HG02571 (cell line): Measurements from ENCODE around the gene CNTNAP1.

ENCODE experiments used
- ATAC-seq: cut with Tn5 transposase; IDR thresholded peaks from one replicate; pipeline ENCODE4 v1.9.1; 2021; ENCODE audit warnings: mild to moderate bottlenecking, moderate library complexity; ENCODE audit not compliant: unreplicated experiment

CNTNAP1 gene

DNA sequence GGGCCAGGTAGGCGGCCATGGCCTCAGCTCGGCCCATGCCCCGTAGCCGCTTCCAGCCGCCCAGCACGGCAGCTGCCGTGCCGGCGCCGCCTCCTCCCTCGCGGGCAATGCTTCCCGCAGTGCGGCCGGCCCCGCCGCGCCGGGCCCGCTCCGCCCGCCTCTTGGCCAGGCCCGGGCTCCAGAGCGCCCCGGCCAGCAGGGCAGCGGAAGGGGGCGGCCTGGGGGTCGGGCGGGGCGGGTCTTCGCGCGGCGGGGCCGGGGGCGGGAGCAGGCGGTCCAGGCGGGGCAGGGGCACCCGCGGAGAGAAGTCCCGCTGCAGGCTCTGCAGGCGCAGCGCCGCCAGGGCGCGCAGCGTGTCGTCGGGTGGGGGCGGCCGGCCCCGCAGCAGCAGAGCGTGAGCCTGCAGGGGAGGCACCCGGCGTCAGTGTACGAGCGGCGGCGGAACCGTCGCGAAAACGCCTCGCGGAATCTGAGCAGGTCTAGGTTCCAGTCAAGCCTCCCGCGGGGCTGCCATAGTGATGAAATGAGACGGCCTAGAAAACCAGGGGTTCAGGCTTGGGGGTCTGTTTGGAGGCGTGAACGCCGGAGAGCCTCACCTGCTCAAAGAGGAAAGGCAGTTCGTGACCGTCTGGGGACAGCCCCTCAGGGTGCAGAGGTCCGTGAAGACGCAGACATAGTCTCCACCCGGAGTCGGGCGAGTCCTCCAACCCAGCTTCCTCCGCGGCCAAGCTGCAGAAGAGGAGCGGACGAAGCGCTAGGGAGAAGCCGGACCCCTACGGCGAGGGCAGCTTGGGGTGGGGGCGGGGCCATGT, 12.1 kb upstream of the CNTNAP1 start:
- ATAC-seq: no peak

DNA sequence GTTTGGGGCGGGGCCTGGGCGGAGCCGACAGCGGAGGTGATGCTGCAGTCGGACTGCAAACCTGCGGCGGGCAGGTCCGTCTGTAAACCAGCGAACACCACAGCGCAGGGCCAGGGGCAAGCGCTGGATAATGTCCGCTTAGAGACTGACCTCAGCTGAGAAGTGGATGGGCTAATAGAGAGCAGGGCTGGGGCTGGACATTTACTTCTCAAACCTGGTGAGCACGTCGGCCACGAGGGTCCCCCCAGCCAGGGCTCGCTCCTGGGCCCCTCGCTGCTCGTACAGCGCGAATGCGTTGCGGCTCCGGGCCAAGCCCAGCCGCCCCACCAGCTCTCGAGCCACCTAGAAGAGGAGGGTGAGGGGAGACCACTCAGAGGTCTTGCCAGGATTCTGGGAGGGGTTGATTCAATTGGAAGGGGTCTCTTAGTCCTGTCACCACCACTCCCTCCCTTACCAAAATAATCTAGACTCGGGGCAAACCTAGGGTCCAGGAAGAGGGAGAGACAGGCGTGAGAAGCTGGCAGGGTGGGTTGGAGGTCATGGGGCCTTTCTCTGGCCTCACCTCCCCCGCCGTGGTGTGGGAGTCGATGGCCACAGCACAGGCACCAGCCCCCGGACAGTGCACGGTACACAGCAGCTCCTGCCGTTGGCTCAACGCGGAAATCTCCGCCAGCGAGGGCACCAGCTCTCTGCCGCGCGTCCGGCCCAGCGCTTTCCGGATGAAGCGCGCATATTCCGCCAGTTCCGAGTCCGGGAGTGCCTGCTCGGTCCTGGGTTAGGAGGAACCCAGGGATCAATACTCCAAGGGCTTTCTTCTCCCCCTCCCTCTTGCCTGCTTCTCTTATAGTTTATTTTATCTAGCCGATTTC, 11.3 kb upstream of the CNTNAP1 start:
- ATAC-seq: no peak

DNA sequence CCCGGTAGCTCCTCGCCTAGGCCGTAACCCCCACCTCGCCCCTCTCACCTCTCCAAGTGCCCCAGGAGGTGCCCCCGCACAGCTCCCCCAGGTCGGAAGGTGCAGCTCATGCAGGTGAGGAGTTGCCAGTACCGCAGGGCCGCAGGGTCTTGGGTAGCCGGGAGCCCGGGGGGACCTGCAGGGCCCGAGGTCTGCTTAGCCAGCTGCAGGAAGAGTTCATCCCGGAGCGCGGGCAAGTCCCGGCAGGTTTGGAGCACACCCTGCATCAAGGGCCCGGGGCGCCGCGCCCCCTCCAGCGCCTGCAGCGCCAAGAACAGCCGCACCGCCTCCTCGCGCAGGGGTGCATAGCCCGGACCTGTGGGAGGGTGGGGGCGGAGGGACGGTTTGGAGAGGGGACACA, 10.3 kb upstream of the CNTNAP1 start:
- no peak for ATAC-seq

GRCh38 chr17:42673266-42673884, 9.0 kb upstream of the CNTNAP1 start:
- no peak for ATAC-seq

DNA sequence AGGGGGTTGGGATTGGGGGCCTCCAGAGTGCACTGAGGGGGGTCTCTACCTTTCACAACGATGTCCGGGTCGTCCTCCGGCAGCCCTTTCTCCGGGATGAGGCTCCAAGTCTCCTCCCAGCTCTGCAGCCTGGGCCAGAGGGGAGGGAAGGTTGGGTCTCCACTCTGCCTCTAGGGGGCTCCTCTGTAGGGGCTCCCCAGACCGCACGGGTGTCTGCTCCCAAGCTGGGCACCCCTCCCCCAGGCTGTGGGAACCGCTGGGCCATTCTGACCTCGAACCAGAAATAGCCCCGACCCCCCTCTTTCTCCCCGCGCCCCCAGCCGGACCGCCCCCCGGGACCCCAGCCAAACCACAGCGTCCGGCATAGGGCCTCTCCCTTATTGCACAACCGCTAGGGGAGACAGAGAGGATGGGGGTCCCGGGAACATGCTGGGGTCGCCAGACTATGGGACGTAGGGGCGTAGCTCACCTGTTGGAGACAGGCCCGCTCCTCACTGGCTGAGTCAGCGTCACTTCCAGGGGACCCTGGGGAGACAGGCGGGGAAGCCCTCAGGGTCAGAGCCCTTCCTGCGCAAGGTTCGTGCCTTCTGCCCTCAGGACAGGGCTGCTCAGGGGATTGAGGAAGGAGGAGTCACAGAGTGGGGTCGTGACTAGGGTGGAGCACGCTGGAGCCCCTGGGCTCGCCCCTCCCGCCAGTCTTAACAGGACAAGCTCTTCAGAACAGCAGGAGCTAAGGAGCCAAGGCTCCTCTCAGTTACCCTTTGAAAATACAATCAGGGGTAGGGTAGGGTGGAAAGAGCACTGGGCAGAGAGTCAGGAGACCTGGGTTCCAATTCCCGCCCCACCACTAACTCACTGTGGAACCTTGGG, 8.2 kb upstream of the CNTNAP1 start:
- no peak for ATAC-seq

DNA sequence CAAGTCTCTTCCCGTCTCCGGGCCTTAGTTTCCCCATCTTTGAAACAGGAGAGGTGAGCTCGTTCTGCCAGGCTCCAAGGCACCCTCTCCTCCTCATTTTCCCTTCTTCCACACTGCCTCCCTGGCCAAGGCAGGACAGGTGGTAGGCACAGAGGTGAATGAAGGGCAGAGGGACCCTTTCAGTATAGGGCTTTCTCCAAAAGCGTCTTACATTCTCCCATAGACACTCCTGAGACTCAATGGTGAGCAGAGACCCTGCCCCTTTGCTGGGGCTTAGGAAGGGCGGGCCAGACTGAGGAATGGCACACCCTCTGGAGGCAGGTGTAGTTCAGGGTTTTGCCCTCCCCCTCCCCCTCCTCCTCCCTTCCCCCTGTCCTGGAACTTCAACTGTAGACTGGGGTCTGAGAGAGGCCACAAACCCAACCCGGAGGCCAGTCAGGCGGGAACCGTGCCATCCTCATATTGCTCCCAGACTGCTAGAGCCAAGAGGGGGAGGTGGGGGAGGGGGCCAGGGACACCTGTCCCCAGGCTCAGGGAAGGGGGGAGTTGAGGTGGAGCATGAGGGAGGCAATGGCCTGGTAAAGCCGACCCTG, 7.5 kb upstream of the CNTNAP1 start:
- ATAC-seq: no peak

- ATAC-seq: no peak
Measured at GRCh38 chr17:42675348-42675964, 6.9 kb upstream of the CNTNAP1 start.

- no peak for ATAC-seq
Measured at GRCh38 chr17:42675965-42676423, 6.3 kb upstream of the CNTNAP1 start.

GRCh38 chr17:42676424-42677011, 5.8 kb upstream of the CNTNAP1 start, which contains the start of gene PLEKHH3:
Gene PLEKHH3 (minus strand): TSS chr17:42676994. CDS start chr17:42676563, 431 bp downstream.
- ATAC-seq: no peak

DNA sequence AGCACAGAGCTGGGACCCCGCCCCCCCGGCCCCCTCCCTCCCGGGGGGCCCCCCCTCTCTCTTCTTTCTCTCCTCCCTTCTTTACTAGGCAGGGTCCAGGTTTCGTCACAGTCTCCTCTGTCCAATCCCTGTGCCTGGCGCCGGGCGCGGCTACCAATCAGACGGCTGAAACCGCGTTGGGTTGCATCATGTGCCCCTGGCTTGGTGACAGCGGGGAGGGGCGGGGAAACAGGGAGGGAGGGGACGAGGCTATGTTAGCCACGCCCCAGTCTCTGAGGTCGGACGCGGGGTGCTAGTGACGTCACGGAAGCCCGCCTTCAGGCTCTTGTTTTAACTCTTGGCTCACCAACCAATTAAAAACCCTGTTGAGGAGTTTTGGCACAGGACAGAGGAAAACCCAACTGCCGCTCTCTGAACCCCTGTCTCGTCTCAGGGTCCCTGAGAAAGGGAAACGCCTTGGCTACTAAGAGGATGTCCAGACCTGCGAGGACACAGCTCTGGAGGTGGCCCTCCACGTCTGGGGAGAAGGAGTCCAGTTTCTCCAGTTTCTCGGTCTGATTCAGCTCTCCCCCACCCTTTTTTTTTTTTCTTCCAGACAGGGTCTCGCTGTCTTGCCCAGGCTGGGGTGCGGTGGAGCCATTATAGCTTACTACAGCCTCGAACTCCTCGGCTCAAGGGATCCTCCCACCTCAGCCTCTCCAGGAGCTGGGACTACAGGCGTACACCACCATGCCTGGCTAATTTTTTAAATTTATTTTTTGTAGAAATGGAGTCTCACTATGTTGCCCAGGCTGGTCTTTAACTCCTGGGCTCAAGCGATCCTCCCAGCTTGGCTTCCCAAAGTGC, 5.1 kb upstream of the CNTNAP1 start:
- ATAC-seq: peak; percentile 65

DNA sequence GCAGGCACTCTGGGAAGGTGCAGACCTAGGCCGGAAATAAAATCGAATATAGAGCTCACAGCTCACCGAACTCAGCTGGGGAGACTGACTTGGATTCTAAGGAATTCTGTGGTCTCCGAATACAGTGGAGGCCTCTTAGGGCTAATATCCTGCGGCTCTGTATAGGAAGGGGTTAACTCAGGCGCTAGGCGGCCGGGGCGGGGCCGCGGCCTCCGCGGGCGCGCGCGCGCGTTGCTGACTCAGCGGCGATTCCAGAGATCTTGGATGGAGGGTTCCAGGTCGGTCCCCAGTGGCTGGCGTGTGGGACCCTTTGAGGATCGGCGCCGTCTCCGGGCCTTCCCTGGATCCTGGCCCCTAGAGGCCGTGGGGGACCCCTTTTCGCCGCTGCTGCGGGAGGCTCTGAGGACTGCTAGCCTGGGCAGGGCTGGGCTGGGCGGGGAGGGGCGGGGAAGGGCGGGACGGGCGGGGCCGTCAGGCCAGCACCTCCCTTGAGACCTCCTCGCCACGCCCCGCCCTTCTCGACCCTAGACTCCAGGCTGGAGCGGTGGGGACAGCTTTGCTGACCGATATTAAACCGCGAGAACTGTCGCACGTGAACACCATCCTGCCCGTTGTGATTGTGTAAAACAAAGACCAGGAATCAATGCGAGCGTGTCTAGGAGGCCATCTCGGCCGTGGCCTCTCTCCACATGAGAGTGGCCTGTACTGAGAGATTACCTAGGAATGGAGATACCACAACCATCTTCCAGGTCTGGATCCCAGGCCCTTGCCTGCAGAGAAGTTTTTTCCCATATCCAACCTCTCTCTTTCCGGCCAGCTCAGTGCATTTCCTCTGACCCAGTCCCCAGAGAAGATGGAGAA, 4.2 kb upstream of the CNTNAP1 start:
- ATAC-seq: peak; percentile 24

GRCh38 chr17:42678951-42679491, 3.3 kb upstream of the CNTNAP1 start:
- ATAC-seq: no peak

- no peak for ATAC-seq
Measured at GRCh38 chr17:42679492-42680330, 2.6 kb upstream of the CNTNAP1 start.

DNA sequence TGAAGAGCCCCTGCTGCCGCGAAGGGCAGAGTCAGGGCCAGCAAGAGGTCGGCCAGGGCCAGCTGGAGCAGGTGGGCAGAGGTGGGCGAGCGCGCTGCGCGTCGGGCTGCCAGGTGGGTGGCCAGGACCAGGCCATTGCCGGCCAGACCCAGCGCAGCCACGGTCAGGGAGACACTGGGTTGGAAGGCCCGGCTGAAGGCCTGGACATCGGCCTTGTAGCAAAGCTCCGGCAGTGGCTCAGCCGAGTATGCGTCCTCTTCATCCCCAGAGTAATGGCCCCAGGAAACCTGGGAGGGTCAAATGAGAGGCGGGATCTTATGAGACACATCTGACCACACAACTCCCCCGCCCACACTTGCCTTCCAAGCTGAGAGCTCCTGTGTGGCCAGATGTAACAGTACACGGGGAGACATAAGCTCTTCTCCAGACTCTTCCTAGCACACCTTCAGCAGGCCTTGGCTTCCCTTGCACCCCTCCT, 2.0 kb upstream of the CNTNAP1 start:
- no peak for ATAC-seq

GRCh38 chr17:42682722-42683403, 532 bp downstream of the CNTNAP1 start:
- no peak for ATAC-seq
